A549 (cell line): Measurements from ENCODE around the gene PPM1L.

ENCODE experiments used
- CTCF ChIP-seq: fragments of >200 bp; sonication (Bioruptor Twin); formaldehyde crosslinking; IDR thresholded peaks from 3 replicates; pipeline ENCODE4 v1.5.1; 2016
- MYC ChIP-seq: IDR thresholded peaks from 2 replicates; pipeline ENCODE4 v1.6.1; 2012; ENCODE audit warnings: mild to moderate bottlenecking, inconsistent platforms, low read length, improper control_type of control experiment, borderline replicate concordance
- NPAS2 ChIP-seq: fragments of 250-450 bp; sonication (Bioruptor Pico); IDR thresholded peaks from 2 replicates; pipeline ENCODE4 v1.8.0; 2022; ENCODE audit warnings: mild to moderate bottlenecking, moderate library complexity, borderline replicate concordance

- no peak for TF ChIP-seq CTCF
- no peak for TF ChIP-seq NPAS2 (CRISPR knock-in tag)
- TF ChIP-seq MYC = no peak
Observed at GRCh38 chr3:160755776-160756304, at the start of gene PPM1L.
